Fibroblast of lung (primary cell): ENCODE data around the gene PLA2G4C. TPM values are rescaled to one million over a fixed set of nuclear protein-coding genes. Genes with fewer than 3 reads are reported as not detected.

Experiments
- DNase-seq, 2 donors: peaks; one replicate each; pipeline versions ENCODE4 v3.0.0 to v3.0.0-alpha.2; 2010; ENCODE audit warnings: low read depth in 2 of 2
- H2AFZ ChIP-seq: 2 replicates; pipeline ENCODE4 v1.5.1; 2012; ENCODE audit warnings: low read length, control low read depth, inconsistent platforms
- H3K27ac ChIP-seq: 2 replicates; pipeline ENCODE4 v1.5.1; 2011; ENCODE audit warnings: low read length, control low read depth; ENCODE audit not compliant: insufficient read depth
- H3K27me3 ChIP-seq: 2 replicates; pipeline ENCODE4 v1.5.1; 2011; ENCODE audit warnings: mild to moderate bottlenecking, low read length; ENCODE audit not compliant: control insufficient read depth, insufficient read depth
- H3K36me3 ChIP-seq: 2 replicates; pipeline ENCODE4 v1.5.1; 2011; ENCODE audit warnings: low read length; ENCODE audit not compliant: control insufficient read depth, insufficient read depth
- H3K4me1 ChIP-seq: 2 replicates; pipeline ENCODE4 v1.5.1; 2011; ENCODE audit warnings: low read length; ENCODE audit not compliant: control insufficient read depth, insufficient read depth; ENCODE audit errors: extremely low read depth
- H3K4me2 ChIP-seq: 2 replicates; pipeline ENCODE4 v1.5.1; 2011; ENCODE audit warnings: low read length, control low read depth; ENCODE audit not compliant: insufficient read depth; ENCODE audit errors: extremely low read depth
- H3K4me3 ChIP-seq, 4 experiments: fragments of 200-600 bp in 1 of 4; sonication (generic) in 1 of 4; replicated peaks in 1 of 4; 2 replicates each; pipeline ENCODE4 v1.5.1; 2011 to 2016; ENCODE audit warnings: low read length in 4 of 4, low read depth in 3 of 4, mild to moderate bottlenecking in 3 of 4, control low read depth in 2 of 4, inconsistent platforms in 1 of 4, mixed read lengths in 1 of 4; ENCODE audit not compliant: insufficient read depth in 1 of 4; ENCODE audit errors: control extremely low read depth in 1 of 4
- H3K79me2 ChIP-seq: 2 replicates; pipeline ENCODE4 v1.5.1; 2012; ENCODE audit warnings: mild to moderate bottlenecking, low read length, inconsistent platforms; ENCODE audit not compliant: control insufficient read depth, insufficient read depth
- H3K9ac ChIP-seq: 2 replicates; pipeline ENCODE4 v1.5.1; 2011; ENCODE audit warnings: mild to moderate bottlenecking, low read length, control low read depth; ENCODE audit not compliant: insufficient read depth
- H3K9me3 ChIP-seq: 2 replicates; pipeline ENCODE4 v1.5.1; 2012; ENCODE audit warnings: low read depth, low read length; ENCODE audit not compliant: control insufficient read depth, insufficient read depth
- H4K20me1 ChIP-seq: 2 replicates; pipeline ENCODE4 v1.5.1; 2011; ENCODE audit warnings: low read length; ENCODE audit not compliant: control insufficient read depth, insufficient read depth; ENCODE audit errors: extremely low read depth
- CTCF ChIP-seq, 2 donors: IDR thresholded peaks in 1 of 2; conservative IDR thresholded peaks in 1 of 2; 1 replicate in 1 of 2; 2 replicates in 1 of 2; pipeline ENCODE4 v1.5.1; 2011 to 2012; ENCODE audit warnings: low read length in 2 of 2, control low read depth in 1 of 2, inconsistent platforms in 1 of 2, low read depth in 1 of 2, mild to moderate bottlenecking in 1 of 2
- EZH2 ChIP-seq: IDR thresholded peaks from 2 replicates; pipeline ENCODE4 v1.5.1; 2012; ENCODE audit warnings: low read length, control low read depth, mild to moderate bottlenecking; ENCODE audit errors: missing control alignments
- polyA plus RNA-seq, 2 donors: library from polyadenylated mRNA; depleted of rRNA in 1 of 2; stranded (reverse) in 1 of 2; unstranded in 1 of 2; fragments of >200 nt; gene quantifications; 2 replicates each; pipeline ENCODE4 v1.2.1, GENCODE V29; 2011 to 2012; ENCODE audit warnings: missing spikeins in 1 of 2
- total RNA-seq: library from RNA; depleted of rRNA; stranded (reverse); fragments of >200 nt; gene quantifications from 2 replicates; pipeline ENCODE4 v1.2.1, GENCODE V29; 2014

PLA2G4C gene
- total and polyA plus RNA-seq, 2 donors (not counting 1 experiment from before 2014, with no cell fraction given): 4.6 to 31.9 TPM

- no peak for DNase-seq
- H3K4me2 ChIP-seq: no peak overlapping the region
- H3K27me3 ChIP-seq: no peaks in the 10 kb centered on the region
- H4K20me1 ChIP-seq: no peaks in the 10 kb centered on the region
- no peaks in the 10 kb centered on the region for H3K79me2 ChIP-seq
- no peak overlapping the region for H3K9ac ChIP-seq
- no peak overlapping the region for H2AFZ ChIP-seq
- H3K9me3 ChIP-seq: no peaks in the 10 kb centered on the region
- H3K36me3 ChIP-seq: no peaks in the 10 kb centered on the region
- no peaks in the 10 kb centered on the region for H3K4me1 ChIP-seq
- TF ChIP-seq CTCF (conservative IDR thresholded peaks at IDR 0.05 in 1 of 2, IDR thresholded peaks at IDR 0.05 in 1 of 2; ENCODE audit: low read depth in 1 of 2, low read length in 2 of 2) (no peak), EZH2 (no peak)
- no peak overlapping the region for H3K27ac ChIP-seq
- H3K4me3 ChIP-seq: no peak overlapping the region
Measured at GRCh38 chr19:48069435-48069834, 41.2 kb downstream of the PLA2G4C start.

DNA sequence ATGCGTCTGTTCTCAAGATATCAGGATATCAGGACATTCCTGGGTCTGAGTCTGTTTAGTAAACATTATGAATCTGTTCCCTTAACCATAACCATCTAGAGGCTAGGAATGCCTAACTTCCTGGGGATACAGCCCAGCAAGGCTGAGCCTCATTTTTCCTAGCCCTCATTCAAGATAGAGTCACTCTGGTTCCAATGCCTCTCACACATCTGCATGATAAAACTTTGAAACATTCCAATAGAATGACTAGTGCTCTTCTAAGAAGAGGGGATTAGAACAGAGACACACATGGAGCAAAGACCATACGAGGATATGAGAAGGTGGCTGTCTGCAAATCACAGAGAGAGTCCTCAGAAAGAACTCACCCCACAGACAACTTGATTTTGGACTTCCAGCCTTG is 46.1 kb downstream of the PLA2G4C start:
- Histone ChIP-seq H2AFZ (no peak overlapping the region), H3K4me1 (no peaks in the 10 kb centered on the region), H3K36me3 (no peaks in the 10 kb centered on the region), H3K79me2 (no peaks in the 10 kb centered on the region), H3K9ac (no peak overlapping the region), H3K27ac (no peak overlapping the region), H4K20me1 (no peaks in the 10 kb centered on the region), H3K9me3 (no peaks in the 10 kb centered on the region), H3K4me3 (no peak overlapping the region), H3K4me2 (no peak overlapping the region), H3K27me3 (no peaks in the 10 kb centered on the region)
- TF ChIP-seq CTCF (conservative IDR thresholded peaks at IDR 0.05 in 1 of 2, IDR thresholded peaks at IDR 0.05 in 1 of 2; ENCODE audit: low read depth in 1 of 2, low read length in 2 of 2): no peak
- peak in 1 of 2 donors; percentile 10 for DNase-seq

- Histone ChIP-seq H3K27ac (no peak overlapping the region), H3K9ac (no peak overlapping the region), H4K20me1 (no peaks in the 10 kb centered on the region)
Measured at GRCh38 chr19:48061401-48062344, 48.9 kb downstream of the PLA2G4C start.

More at GRCh38 chr19:48061401-48062344, 48.9 kb downstream of the PLA2G4C start:
- Histone ChIP-seq H3K27me3 (no peaks in the 10 kb centered on the region), H3K4me2 (no peak overlapping the region), H3K36me3 (no peaks in the 10 kb centered on the region), H3K4me1 (no peaks in the 10 kb centered on the region), H3K9me3 (no peaks in the 10 kb centered on the region), H3K4me3 (no peak overlapping the region), H2AFZ (no peak overlapping the region), H3K79me2 (no peaks in the 10 kb centered on the region)
- no peak for DNase-seq
- TF ChIP-seq EZH2 (no peak), CTCF (conservative IDR thresholded peaks at IDR 0.05 in 1 of 2, IDR thresholded peaks at IDR 0.05 in 1 of 2; ENCODE audit: low read depth in 1 of 2, low read length in 2 of 2) (no peak)
